Measurements from ENCODE around the gene GNE. TPM values are rescaled to one million over a fixed set of nuclear protein-coding genes. Genes with fewer than 3 reads are reported as not detected.
A peak's percentile ranks its signal among the peaks of the same experiment; 100 is the strongest.
"Not testable (repeated sequence)": the region's sequence is repeated elsewhere in the genome, so short reads cannot be mapped to it uniquely, and the experiment has no call there.

GNE gene
- 11.4 TPM for polyA plus RNA-seq
- long read RNA-seq, donor 1 = 0 reads
- long read RNA-seq, donor 2 = 0 reads
- long read RNA-seq, donor 3 = 0 reads
- long read RNA-seq, donor 4 = 0 reads
- long read RNA-seq, donor 5 = 0 reads
- long read RNA-seq, donor 6 = 0 reads
- long read RNA-seq, donor 7, full-length matches to known transcripts = 1 of 1 reads
- long read RNA-seq, donor 7, partial matches to known transcripts = 0 of 1 reads
- long read RNA-seq, donor 7, other reads (novel, unspliced or antisense) = 0 of 1 reads
- long read RNA-seq, donor 8 = 0 reads
- long read RNA-seq, donor 9 = 0 reads
- long read RNA-seq, donor 10 = 0 reads
- long read RNA-seq, donor 11 = 0 reads

GRCh38 chr9:36258208-36258995, at the start of gene GNE:
Gene GNE, minus strand, starts transcription at chr9:36258448. Its CDS starts 9,093 bp downstream, at chr9:36249355.
- Histone ChIP-seq H3K4me3 (ENCODE audit: low read length) (peak within 1 kb of the TSS; percentile 70), H3K9me3 (ENCODE audit: control insufficient read depth, low read depth, low read length) (no peaks in the 10 kb centered on the region), H3K27ac (ENCODE audit: low read length) (peak within 1 kb of the TSS; percentile 76), H3K36me3 (ENCODE audit: control insufficient read depth, insufficient read depth, low read length) (no peaks in the 10 kb centered on the region), H3K27me3 (ENCODE audit: control insufficient read depth, insufficient read depth, low read length) (no peaks in the 10 kb centered on the region), H3K4me1 (ENCODE audit: control insufficient read depth, insufficient read depth, low read length) (peaks cover 3% of the 10 kb centered on the region)
- no CpG with 5 or more reads among the region's 73 CpGs for WGBS (ENCODE audit: insufficient coverage, low lambda C conversion rate)
- DNase-seq = peak; percentile 96 to 97

- Histone ChIP-seq H3K27me3 (ENCODE audit: control insufficient read depth, insufficient read depth, low read length) (no peaks in the 10 kb centered on the region), H3K9me3 (ENCODE audit: control insufficient read depth, low read depth, low read length) (no peaks in the 10 kb centered on the region), H3K36me3 (ENCODE audit: control insufficient read depth, insufficient read depth, low read length) (no peaks in the 10 kb centered on the region), H3K4me3 (ENCODE audit: low read length) (no peak overlapping the region), H3K4me1 (ENCODE audit: control insufficient read depth, insufficient read depth, low read length) (no peaks in the 10 kb centered on the region), H3K27ac (ENCODE audit: low read length) (no peak overlapping the region)
- DNase-seq = peak in 1 of 2 donors; percentile 53
- WGBS (ENCODE audit: insufficient coverage, low lambda C conversion rate) = no CpG with 5 or more reads among the region's 8 CpGs
Measured at GRCh38 chr9:36306471-36307306, 48.4 kb upstream of the GNE start.

- not testable (repeated sequence) for H3K27ac ChIP-seq (ENCODE audit: low read length); H3K9me3 ChIP-seq (ENCODE audit: control insufficient read depth, low read depth, low read length); H3K36me3 ChIP-seq (ENCODE audit: control insufficient read depth, insufficient read depth, low read length); H3K4me1 ChIP-seq (ENCODE audit: control insufficient read depth, insufficient read depth, low read length); H3K27me3 ChIP-seq (ENCODE audit: control insufficient read depth, insufficient read depth, low read length); H3K4me3 ChIP-seq (ENCODE audit: low read length)
- no CpG with 5 or more reads among the region's 2 CpGs for WGBS (ENCODE audit: insufficient coverage, low lambda C conversion rate)
- peak in 1 of 2 donors; percentile 46 for DNase-seq
Measured at GRCh38 chr9:36304366-36304765, 46.1 kb upstream of the GNE start.

- 67% methylated on average over 1 of the region's 5 CpGs for WGBS (ENCODE audit: insufficient coverage, low lambda C conversion rate)
- Histone ChIP-seq H3K27ac (ENCODE audit: low read length) (no peak overlapping the region), H3K36me3 (ENCODE audit: control insufficient read depth, insufficient read depth, low read length) (no peaks in the 10 kb centered on the region), H3K4me3 (ENCODE audit: low read length) (no peak overlapping the region), H3K9me3 (ENCODE audit: control insufficient read depth, low read depth, low read length) (no peaks in the 10 kb centered on the region), H3K4me1 (ENCODE audit: control insufficient read depth, insufficient read depth, low read length) (no peaks in the 10 kb centered on the region), H3K27me3 (ENCODE audit: control insufficient read depth, insufficient read depth, low read length) (no peaks in the 10 kb centered on the region)
- no peak for DNase-seq
Measured at GRCh38 chr9:36301227-36301626, 43.0 kb upstream of the GNE start.

- no peaks in the 10 kb centered on the region for H3K36me3 ChIP-seq (ENCODE audit: control insufficient read depth, insufficient read depth, low read length)
- H3K27ac ChIP-seq (ENCODE audit: low read length) = no peak overlapping the region
- H3K27me3 ChIP-seq (ENCODE audit: control insufficient read depth, insufficient read depth, low read length) = no peaks in the 10 kb centered on the region
- no peaks in the 10 kb centered on the region for H3K4me1 ChIP-seq (ENCODE audit: control insufficient read depth, insufficient read depth, low read length)
- WGBS (ENCODE audit: insufficient coverage, low lambda C conversion rate) = 100% methylated on average over 1 of the region's 3 CpGs
- DNase-seq = no peak
- no peaks in the 10 kb centered on the region for H3K9me3 ChIP-seq (ENCODE audit: control insufficient read depth, low read depth, low read length)
- H3K4me3 ChIP-seq (ENCODE audit: low read length) = no peak overlapping the region
Measured at GRCh38 chr9:36298566-36298965, 40.3 kb upstream of the GNE start.

- Histone ChIP-seq H3K36me3 (ENCODE audit: control insufficient read depth, insufficient read depth, low read length) (no peaks in the 10 kb centered on the region), H3K4me3 (ENCODE audit: low read length) (no peak overlapping the region), H3K27ac (ENCODE audit: low read length) (no peak overlapping the region), H3K27me3 (ENCODE audit: control insufficient read depth, insufficient read depth, low read length) (no peaks in the 10 kb centered on the region), H3K4me1 (ENCODE audit: control insufficient read depth, insufficient read depth, low read length) (no peaks in the 10 kb centered on the region), H3K9me3 (ENCODE audit: control insufficient read depth, low read depth, low read length) (no peaks in the 10 kb centered on the region)
- no CpG with 5 or more reads among the region's 2 CpGs for WGBS (ENCODE audit: insufficient coverage, low lambda C conversion rate)
- no peak for DNase-seq
Measured at GRCh38 chr9:36297798-36298197, 39.5 kb upstream of the GNE start.

- not testable (repeated sequence) for H3K4me3 ChIP-seq (ENCODE audit: low read length); H3K27ac ChIP-seq (ENCODE audit: low read length)
- no CpG with 5 or more reads among the region's 3 CpGs for WGBS (ENCODE audit: insufficient coverage, low lambda C conversion rate)
Measured at GRCh38 chr9:36294996-36295395, 36.7 kb upstream of the GNE start.

GRCh38 chr9:36293918-36294317, 35.7 kb upstream of the GNE start:
- no peaks in the 10 kb centered on the region for H3K4me1 ChIP-seq (ENCODE audit: control insufficient read depth, insufficient read depth, low read length)
- no peak overlapping the region for H3K4me3 ChIP-seq (ENCODE audit: low read length)
- no peaks in the 10 kb centered on the region for H3K27me3 ChIP-seq (ENCODE audit: control insufficient read depth, insufficient read depth, low read length)
- no peaks in the 10 kb centered on the region for H3K9me3 ChIP-seq (ENCODE audit: control insufficient read depth, low read depth, low read length)
- WGBS (ENCODE audit: insufficient coverage, low lambda C conversion rate) = no CpG with 5 or more reads among the region's 5 CpGs
- H3K27ac ChIP-seq (ENCODE audit: low read length) = no peak overlapping the region
- DNase-seq = no peak
- no peaks in the 10 kb centered on the region for H3K36me3 ChIP-seq (ENCODE audit: control insufficient read depth, insufficient read depth, low read length)

More at GRCh38 chr9:36294996-36295395, 36.7 kb upstream of the GNE start:
- H3K9me3 ChIP-seq (ENCODE audit: control insufficient read depth, low read depth, low read length); H3K36me3 ChIP-seq (ENCODE audit: control insufficient read depth, insufficient read depth, low read length); H3K27me3 ChIP-seq (ENCODE audit: control insufficient read depth, insufficient read depth, low read length); H3K4me1 ChIP-seq (ENCODE audit: control insufficient read depth, insufficient read depth, low read length); DNase-seq: not testable (repeated sequence)

GRCh38 chr9:36293171-36293570, 34.9 kb upstream of the GNE start:
- Histone ChIP-seq H3K9me3 (ENCODE audit: control insufficient read depth, low read depth, low read length) (no peaks in the 10 kb centered on the region), H3K36me3 (ENCODE audit: control insufficient read depth, insufficient read depth, low read length) (no peaks in the 10 kb centered on the region), H3K27me3 (ENCODE audit: control insufficient read depth, insufficient read depth, low read length) (no peaks in the 10 kb centered on the region), H3K4me1 (ENCODE audit: control insufficient read depth, insufficient read depth, low read length) (no peaks in the 10 kb centered on the region), H3K4me3 (ENCODE audit: low read length) (no peak overlapping the region), H3K27ac (ENCODE audit: low read length) (no peak overlapping the region)
- DNase-seq = no peak
- no CpG with 5 or more reads among the region's 7 CpGs for WGBS (ENCODE audit: insufficient coverage, low lambda C conversion rate)

- no peaks in the 10 kb centered on the region for H3K27me3 ChIP-seq (ENCODE audit: control insufficient read depth, insufficient read depth, low read length)
- H3K27ac ChIP-seq (ENCODE audit: low read length) = no peak overlapping the region
- H3K4me3 ChIP-seq (ENCODE audit: low read length) = no peak overlapping the region
- 57% methylated on average over 1 of the region's 12 CpGs for WGBS (ENCODE audit: insufficient coverage, low lambda C conversion rate)
- no peak for DNase-seq
- no peaks in the 10 kb centered on the region for H3K9me3 ChIP-seq (ENCODE audit: control insufficient read depth, low read depth, low read length)
- no peaks in the 10 kb centered on the region for H3K4me1 ChIP-seq (ENCODE audit: control insufficient read depth, insufficient read depth, low read length)
- no peaks in the 10 kb centered on the region for H3K36me3 ChIP-seq (ENCODE audit: control insufficient read depth, insufficient read depth, low read length)
Measured at GRCh38 chr9:36292641-36293040, 34.4 kb upstream of the GNE start.
